Body of pancreas (tissue), 4 donors: ENCODE results near the gene BCL2L11. TPM values are rescaled to one million over a fixed set of nuclear protein-coding genes. Genes with fewer than 3 reads are reported as not detected.

Source experiments
- ATAC-seq: fragments of 150-250 bp; one replicate; pipeline ENCODE4 v1.9.1; 2016
- DNase-seq, 4 donors: peaks; one replicate each; pipeline ENCODE4 v3.0.0-alpha.2; 2019
- H3K27ac ChIP-seq, 4 donors: fragments of 200-600 bp; sonication (generic); 1 replicate in 3 of 4; 2 replicates in 1 of 4; pipeline versions ENCODE4 v1.5.1 to v1.6.1; 2016 to 2019; ENCODE audit warnings: mild to moderate bottlenecking in 1 of 4, mixed read lengths in 1 of 4, moderate library complexity in 1 of 4
- H3K27me3 ChIP-seq, 2 donors: fragments of 200-600 bp; sonication (generic); one replicate each; pipeline ENCODE4 v1.6.0; 2016; ENCODE audit warnings: mild to moderate bottlenecking in 1 of 2
- H3K36me3 ChIP-seq, 2 donors: fragments of 200-600 bp; sonication (generic); replicated peaks in 1 of 2; 2 replicates each; pipeline ENCODE4 v1.5.1; 2016; ENCODE audit warnings: low read depth in 2 of 2; ENCODE audit not compliant: insufficient read depth in 1 of 2
- H3K4me1 ChIP-seq: fragments of 200-600 bp; sonication (generic); one replicate; pipeline ENCODE4 v1.6.0; 2016
- H3K4me3 ChIP-seq, 2 donors: fragments of 200-600 bp; sonication (generic); 1 replicate in 1 of 2; 2 replicates in 1 of 2; pipeline ENCODE4 v1.5.1; 2016 to 2019
- H3K9me3 ChIP-seq, 3 donors: fragments of 200-600 bp; sonication (generic); 1 replicate in 2 of 3; 2 replicates in 1 of 3; pipeline ENCODE4 v1.5.1; 2016
- CTCF ChIP-seq, 7 experiments: fragments of 450-650 bp in 4 of 7; fragments of 200-600 bp in 3 of 7; sonication (generic) in 3 of 7; IDR thresholded peaks; one replicate each; pipeline ENCODE4 v1.5.1; 2016 to 2019; ENCODE audit warnings: antibody characterized with exemption in 7 of 7
- POLR2A ChIP-seq, 3 donors: fragments of 450-650 bp; IDR thresholded peaks; one replicate each; pipeline ENCODE4 v1.6.1; 2016; ENCODE audit warnings: antibody characterized with exemption in 3 of 3, mild to moderate bottlenecking in 2 of 3
- WGBS, 2 donors: methylation state at CpG; one replicate each; pipeline ENCODE4 v1.1.5; 2017; 5-methylcytosine and 5-hydroxymethylcytosine counted together
- intact Hi-C: fragments of 100-400 bp; cut with DNase I; formaldehyde crosslinking; loops from one replicate; pipeline ENCODE4 v1.15.1; 2023
- total RNA-seq, 2 donors: library from RNA; depleted of rRNA; stranded (reverse); fragments of >200 nt; gene quantifications; one replicate each; pipeline ENCODE4 v1.1.0, GENCODE V29; 2016

The BCL2L11 gene
- total RNA-seq, 2 donors from 2014 or later, result 10.9 to 18.7 TPM

GRCh38 chr2:111121028-111121827, 514 bp downstream of the BCL2L11 start:
- Histone ChIP-seq H3K9me3 (no peaks in the 10 kb centered on the region), H3K4me3 (peak overlapping the region; percentile 57), H3K27me3 (peaks cover 0 to 6% of the 10 kb centered on the region in 2 donors), H3K27ac (peak overlapping the region; percentile 75 to 92 (median 87)), H3K36me3 (peaks cover 0 to 5% of the 10 kb centered on the region in 2 donors), H3K4me1 (peaks cover 66% of the 10 kb centered on the region)
- ATAC-seq (peak; percentile 20), DNase-seq (peak; percentile 50 to 70 (median 62))
- WGBS, 2 donors, result 0% methylated on average over 21 to 80 of the region's 80 CpGs
- TF ChIP-seq CTCF (IDR thresholded peaks at IDR 0.05) (peak in 1 of 7 experiments; percentile 28), POLR2A (IDR thresholded peaks at IDR 0.05) (peak in 1 of 3 donors; percentile 31)
- intact Hi-C loops, result no loop called here

DNA sequence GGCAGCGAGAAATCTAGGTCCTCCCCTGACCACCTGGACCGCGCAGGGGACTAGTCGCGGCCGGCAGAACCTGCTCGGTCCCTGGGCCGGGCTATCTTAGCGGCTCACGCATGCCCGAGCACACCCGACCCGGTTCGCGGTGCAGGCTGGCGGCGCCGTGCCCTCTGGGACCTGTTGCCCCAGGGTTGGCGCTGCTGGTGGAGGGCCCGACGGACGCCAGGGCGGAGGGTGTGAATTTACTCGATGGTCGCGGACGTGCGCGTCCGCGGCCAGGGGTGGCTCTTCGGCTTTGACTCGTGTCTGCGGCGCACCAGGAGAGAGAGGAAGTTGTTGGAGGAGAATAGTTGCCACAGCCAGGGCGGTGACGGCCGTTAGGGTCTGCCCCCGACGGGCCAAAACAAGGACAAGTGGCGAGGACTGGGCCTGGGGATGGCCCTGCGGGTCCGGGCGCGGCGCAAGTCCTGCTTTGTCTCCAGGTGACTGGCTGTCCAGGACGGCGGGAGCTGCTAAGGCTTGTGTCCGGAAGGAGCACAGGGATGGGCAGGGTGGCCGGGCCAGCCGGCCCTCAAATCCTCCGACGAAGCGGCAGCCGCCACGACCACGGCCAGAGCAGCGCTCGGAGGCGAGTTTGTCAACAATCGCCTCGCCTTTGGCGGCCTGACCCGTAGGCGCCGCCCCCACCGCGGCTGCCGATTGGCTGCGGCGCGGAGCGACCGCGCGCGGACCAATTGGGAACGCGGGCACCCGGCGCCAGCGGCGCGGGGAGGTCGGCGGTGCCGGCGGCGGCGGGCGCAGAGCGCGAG, 1.3 kb downstream of the BCL2L11 start:
- H3K36me3 ChIP-seq, result peaks cover 0 to 5% of the 10 kb centered on the region in 2 donors
- no peaks in the 10 kb centered on the region for H3K9me3 ChIP-seq
- ATAC-seq (peak; percentile 79), DNase-seq (peak; percentile 89 to 92 (median 89))
- 0% methylated on average over 15 to 64 of the region's 93 CpGs for WGBS, 2 donors
- TF ChIP-seq CTCF (IDR thresholded peaks at IDR 0.05) (no peak), POLR2A (IDR thresholded peaks at IDR 0.05) (peak; percentile 83 to 89 (median 85))
- H3K27me3 ChIP-seq, result peaks cover 0 to 6% of the 10 kb centered on the region in 2 donors
- H3K27ac ChIP-seq, result peak overlapping the region; percentile 75 to 92 (median 87)
- intact Hi-C loops, result no loop called here
- peak overlapping the region; percentile 57 for H3K4me3 ChIP-seq
- peaks cover 62% of the 10 kb centered on the region for H3K4me1 ChIP-seq

GRCh38 chr2:111122631-111123421, 2.1 kb downstream of the BCL2L11 start:
- H3K4me1 ChIP-seq, result peaks cover 54% of the 10 kb centered on the region

More at GRCh38 chr2:111122631-111123421, 2.1 kb downstream of the BCL2L11 start:
- Histone ChIP-seq H3K27ac (peak overlapping the region; percentile 75 to 92 (median 87)), H3K4me3 (peak overlapping the region; percentile 12 to 44), H3K27me3 (peaks cover 0 to 6% of the 10 kb centered on the region in 2 donors), H3K9me3 (no peaks in the 10 kb centered on the region), H3K36me3 (peaks cover 0 to 5% of the 10 kb centered on the region in 2 donors)
- intact Hi-C loops, result no loop called here
- peak; percentile 55 for ATAC-seq
- DNase-seq, result peak; percentile 83 to 90 (median 87)
- WGBS, 2 donors, result 0 to 1% methylated on average over 26 to 87 of the region's 92 CpGs
- TF ChIP-seq POLR2A (IDR thresholded peaks at IDR 0.05), result peak; percentile 38 to 69 (median 68)
- TF ChIP-seq CTCF (IDR thresholded peaks at IDR 0.05), result no peak
